Thoracic aorta (tissue), 2 donors: ENCODE data around the gene ZBTB21. TPM values are rescaled to one million over a fixed set of nuclear protein-coding genes. Genes with fewer than 3 reads are reported as not detected.

Experiments
- ATAC-seq: fragments of 150-250 bp; one replicate; pipeline ENCODE4 v1.8.0; 2017; ENCODE audit warnings: low read depth; ENCODE audit not compliant: insufficient number of reproducible peaks, low FRiP score
- DNase-seq: peaks from one replicate; pipeline ENCODE4 v3.0.0-alpha.2; 2020; ENCODE audit warnings: low spot score
- H3K27ac ChIP-seq, 2 donors: fragments of 200-600 bp; sonication (generic); 1 replicate in 1 of 2; 2 replicates in 1 of 2; pipeline ENCODE4 v1.5.1; 2016; ENCODE audit warnings: mild to moderate bottlenecking in 2 of 2, moderate library complexity in 2 of 2
- H3K27me3 ChIP-seq: fragments of 200-600 bp; sonication (generic); replicated peaks from 2 replicates; pipeline ENCODE4 v1.6.0; 2016; ENCODE audit warnings: mild to moderate bottlenecking; ENCODE audit not compliant: insufficient read depth
- H3K36me3 ChIP-seq: fragments of 200-600 bp; sonication (generic); one replicate; pipeline ENCODE4 v1.5.1; 2016
- H3K4me1 ChIP-seq, 2 donors: fragments of 200-600 bp; sonication (generic); 1 replicate in 1 of 2; 2 replicates in 1 of 2; pipeline versions ENCODE4 v1.5.1 to v1.6.0; 2016; ENCODE audit warnings: low read depth in 2 of 2, mild to moderate bottlenecking in 1 of 2; ENCODE audit not compliant: control insufficient read depth in 1 of 2
- H3K4me3 ChIP-seq: fragments of 200-600 bp; sonication (generic); 2 replicates; pipeline ENCODE4 v1.5.1; 2016; ENCODE audit warnings: mild to moderate bottlenecking
- H3K9me3 ChIP-seq: fragments of 200-600 bp; sonication (generic); 2 replicates; pipeline ENCODE4 v1.5.1; 2016
- total RNA-seq, 2 donors: library from RNA; depleted of rRNA; stranded (reverse); fragments of >200 nt; gene quantifications; one replicate each; pipeline versions ENCODE4 v1.1.0 to v1.2.3, GENCODE V29; 2016
- TF ChIP-seq, protein P1 (sequence below): fragments of 200-600 bp; sonication (generic); IDR thresholded peaks from one replicate; pipeline ENCODE4 v1.5.1; 2019; ENCODE audit warnings: antibody characterized with exemption

Gene ZBTB21
- total RNA-seq, 2 donors from 2014 or later = 16.5 to 23.8 TPM

- Histone ChIP-seq H3K27ac (no peak overlapping the region), H3K4me1 (no peaks in the 10 kb centered on the region), H3K36me3 (no peaks in the 10 kb centered on the region), H3K4me3 (no peak overlapping the region), H3K9me3 (no peaks in the 10 kb centered on the region), H3K27me3 (no peaks in the 10 kb centered on the region)
- no peak for ATAC-seq
- DNase-seq = no peak
- TF ChIP-seq, protein P1, sequence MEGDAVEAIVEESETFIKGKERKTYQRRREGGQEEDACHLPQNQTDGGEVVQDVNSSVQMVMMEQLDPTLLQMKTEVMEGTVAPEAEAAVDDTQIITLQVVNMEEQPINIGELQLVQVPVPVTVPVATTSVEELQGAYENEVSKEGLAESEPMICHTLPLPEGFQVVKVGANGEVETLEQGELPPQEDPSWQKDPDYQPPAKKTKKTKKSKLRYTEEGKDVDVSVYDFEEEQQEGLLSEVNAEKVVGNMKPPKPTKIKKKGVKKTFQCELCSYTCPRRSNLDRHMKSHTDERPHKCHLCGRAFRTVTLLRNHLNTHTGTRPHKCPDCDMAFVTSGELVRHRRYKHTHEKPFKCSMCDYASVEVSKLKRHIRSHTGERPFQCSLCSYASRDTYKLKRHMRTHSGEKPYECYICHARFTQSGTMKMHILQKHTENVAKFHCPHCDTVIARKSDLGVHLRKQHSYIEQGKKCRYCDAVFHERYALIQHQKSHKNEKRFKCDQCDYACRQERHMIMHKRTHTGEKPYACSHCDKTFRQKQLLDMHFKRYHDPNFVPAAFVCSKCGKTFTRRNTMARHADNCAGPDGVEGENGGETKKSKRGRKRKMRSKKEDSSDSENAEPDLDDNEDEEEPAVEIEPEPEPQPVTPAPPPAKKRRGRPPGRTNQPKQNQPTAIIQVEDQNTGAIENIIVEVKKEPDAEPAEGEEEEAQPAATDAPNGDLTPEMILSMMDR = no peak
Observed at GRCh38 chr21:41970751-41971653, 39.2 kb downstream of the ZBTB21 start.

GRCh38 chr21:41970106-41970391 lies 40.1 kb downstream of the ZBTB21 start:
- Histone ChIP-seq H3K4me3 (no peak overlapping the region), H3K36me3 (no peaks in the 10 kb centered on the region), H3K27ac (no peak overlapping the region), H3K27me3 (no peaks in the 10 kb centered on the region), H3K4me1 (no peaks in the 10 kb centered on the region), H3K9me3 (no peaks in the 10 kb centered on the region)
- ATAC-seq = no peak
- TF ChIP-seq, protein P1 = no peak
- DNase-seq = no peak

DNA sequence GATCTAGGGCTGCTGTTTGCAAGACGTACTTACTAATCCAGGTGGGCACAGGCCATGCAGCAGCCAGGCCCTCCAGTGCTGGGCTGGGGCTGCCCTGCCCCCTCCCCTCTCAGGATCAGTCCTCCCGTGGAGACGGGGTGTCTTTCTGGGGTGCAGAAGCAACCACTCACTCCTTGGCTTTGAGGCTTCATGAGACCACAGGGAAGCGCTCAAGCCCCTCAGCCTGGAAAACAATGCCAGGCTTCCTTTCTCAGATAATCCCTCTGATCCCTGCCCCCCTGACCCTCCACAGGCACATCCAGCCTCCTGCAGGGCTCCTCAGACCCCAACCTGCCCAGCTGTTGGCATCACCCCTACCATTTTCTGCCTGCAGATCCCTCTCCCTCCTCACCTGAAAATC lies 42.5 kb downstream of the ZBTB21 start:
- DNase-seq = no peak

GRCh38 chr21:41966872-41967621 lies 43.1 kb downstream of the ZBTB21 start:
- no peak overlapping the region for H3K4me3 ChIP-seq
- no peak for DNase-seq

More for the DNA sequence above, 42.5 kb downstream of the ZBTB21 start:
- H3K36me3 ChIP-seq = no peaks in the 10 kb centered on the region
- no peak overlapping the region for H3K4me3 ChIP-seq
- no peak overlapping the region for H3K27ac ChIP-seq
- TF ChIP-seq, protein P1 = no peak
- H3K9me3 ChIP-seq = no peaks in the 10 kb centered on the region
- no peaks in the 10 kb centered on the region for H3K4me1 ChIP-seq
- no peak for ATAC-seq
- no peaks in the 10 kb centered on the region for H3K27me3 ChIP-seq

More at GRCh38 chr21:41966872-41967621, 43.1 kb downstream of the ZBTB21 start:
- H3K36me3 ChIP-seq = no peaks in the 10 kb centered on the region
- H3K4me1 ChIP-seq = no peaks in the 10 kb centered on the region
- TF ChIP-seq, protein P1 = no peak
- H3K27me3 ChIP-seq = no peaks in the 10 kb centered on the region
- no peak overlapping the region for H3K27ac ChIP-seq
- no peak for ATAC-seq
- no peaks in the 10 kb centered on the region for H3K9me3 ChIP-seq
